Gastrocnemius medialis (tissue), 4 donors: ENCODE results near the gene NLK. TPM values are rescaled to one million over a fixed set of nuclear protein-coding genes. Genes with fewer than 3 reads are reported as not detected.

Experiments
- ATAC-seq, 2 donors: fragments of 150-250 bp; one replicate each; pipeline ENCODE4 v1.9.1; 2016
- DNase-seq, 2 donors: peaks; one replicate each; pipeline ENCODE4 v3.0.0-alpha.2; 2019
- H3K27ac ChIP-seq, 4 donors: fragments of 200-600 bp; sonication (generic); 1 replicate in 1 of 4; 2 replicates in 3 of 4; pipeline ENCODE4 v1.5.1; 2016 to 2018; ENCODE audit warnings: mild to moderate bottlenecking in 2 of 4, moderate library complexity in 1 of 4
- H3K27me3 ChIP-seq, 3 donors: fragments of 200-600 bp; sonication (generic) in 2 of 3; 1 replicate in 1 of 3; 2 replicates in 2 of 3; pipeline versions ENCODE4 v1.5.1 to v1.6.0; 2016 to 2019; ENCODE audit warnings: mild to moderate bottlenecking in 1 of 3, moderate library complexity in 1 of 3
- H3K36me3 ChIP-seq, 2 donors: fragments of 200-600 bp; sonication (generic) in 1 of 2; one replicate each; pipeline ENCODE4 v1.5.1; 2017 to 2018
- H3K4me1 ChIP-seq, 2 donors: fragments of 200-600 bp; sonication (generic) in 1 of 2; one replicate each; pipeline ENCODE4 v1.5.1; 2016 to 2017; ENCODE audit warnings: mild to moderate bottlenecking in 2 of 2
- H3K4me3 ChIP-seq, 4 donors: fragments of 200-600 bp; sonication (generic) in 3 of 4; 1 replicate in 1 of 4; 2 replicates in 3 of 4; pipeline ENCODE4 v1.5.1; 2016 to 2019; ENCODE audit warnings: mild to moderate bottlenecking in 2 of 4
- H3K9me3 ChIP-seq, 3 donors: fragments of 200-600 bp; sonication (generic) in 2 of 3; 1 replicate in 1 of 3; 2 replicates in 2 of 3; pipeline ENCODE4 v1.5.1; 2016 to 2019
- POLR2A ChIP-seq, 2 donors: fragments of 450-650 bp; IDR thresholded peaks; one replicate each; pipeline ENCODE4 v1.6.1; 2017; ENCODE audit warnings: antibody characterized with exemption in 2 of 2, mild to moderate bottlenecking in 2 of 2, moderate library complexity in 2 of 2
- in situ Hi-C, 4 donors: fragments of 200-750 bp; cut with MboI; loops; one replicate each; pipeline versions ENCODE4 v1.15.0 to v1.8.0; 2017; ENCODE audit warnings: low sequenced_read_pairs in 4 of 4
- intact Hi-C: fragments of 100-400 bp; cut with DNase I; formaldehyde crosslinking; loops from one replicate; pipeline ENCODE4 v1.15.1; 2023; ENCODE audit warnings: low total_unique reads
- total RNA-seq, 4 donors: library from RNA; depleted of rRNA; stranded (reverse); fragments of >200 nt; gene quantifications; one replicate each; pipeline versions ENCODE4 v1.1.0 to v1.2.3, GENCODE V29; 2016
- TF ChIP-seq, protein P1 (sequence below), 5 experiments: fragments of 450-650 bp in 3 of 5; fragments of 200-600 bp in 2 of 5; sonication (generic) in 2 of 5; IDR thresholded peaks in 4 of 5; conservative IDR thresholded peaks in 1 of 5; 1 replicate in 4 of 5; 2 replicates in 1 of 5; pipeline ENCODE4 v1.5.1; 2016 to 2019; ENCODE audit warnings: antibody characterized with exemption in 5 of 5, mild to moderate bottlenecking in 3 of 5, moderate library complexity in 3 of 5

The NLK gene
- total RNA-seq, 4 donors from 2014 or later: 6.5 to 11.0 (median 9.1) TPM

DNA sequence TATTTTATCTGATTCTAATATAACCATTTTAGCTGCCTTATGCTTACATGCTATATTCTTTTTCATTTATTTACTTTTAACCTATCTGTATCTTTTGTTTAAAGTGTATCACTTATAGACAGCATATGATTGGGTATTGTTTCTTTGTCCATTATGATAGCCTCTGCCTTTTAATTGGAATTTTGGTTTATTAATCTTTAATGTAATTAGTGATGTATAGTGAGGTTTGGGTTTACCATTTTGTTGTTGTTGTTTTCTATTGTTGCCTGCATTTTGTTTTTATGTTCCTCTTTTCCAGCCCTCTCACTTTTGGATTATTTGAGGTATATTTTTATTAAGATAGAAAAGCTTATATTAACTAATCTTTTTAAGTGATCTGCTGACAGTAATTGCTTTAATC is 59.4 kb downstream of the NLK start:
- H3K27ac ChIP-seq: no peak overlapping the region
- H3K4me3 ChIP-seq: no peak overlapping the region
- DNase-seq (no peak), ATAC-seq (no peak)
- H3K9me3 ChIP-seq: no peaks in the 10 kb centered on the region
- intact Hi-C loops: no loop called here
- in situ Hi-C loops: loop anchor here in 1 of 4 donors (25.0 kb wide), 1 partner anchor 110 kb away; no protein-coding TSS in a partner anchor
- TF ChIP-seq POLR2A (IDR thresholded peaks at IDR 0.05): no peak
- TF ChIP-seq, protein P1, sequence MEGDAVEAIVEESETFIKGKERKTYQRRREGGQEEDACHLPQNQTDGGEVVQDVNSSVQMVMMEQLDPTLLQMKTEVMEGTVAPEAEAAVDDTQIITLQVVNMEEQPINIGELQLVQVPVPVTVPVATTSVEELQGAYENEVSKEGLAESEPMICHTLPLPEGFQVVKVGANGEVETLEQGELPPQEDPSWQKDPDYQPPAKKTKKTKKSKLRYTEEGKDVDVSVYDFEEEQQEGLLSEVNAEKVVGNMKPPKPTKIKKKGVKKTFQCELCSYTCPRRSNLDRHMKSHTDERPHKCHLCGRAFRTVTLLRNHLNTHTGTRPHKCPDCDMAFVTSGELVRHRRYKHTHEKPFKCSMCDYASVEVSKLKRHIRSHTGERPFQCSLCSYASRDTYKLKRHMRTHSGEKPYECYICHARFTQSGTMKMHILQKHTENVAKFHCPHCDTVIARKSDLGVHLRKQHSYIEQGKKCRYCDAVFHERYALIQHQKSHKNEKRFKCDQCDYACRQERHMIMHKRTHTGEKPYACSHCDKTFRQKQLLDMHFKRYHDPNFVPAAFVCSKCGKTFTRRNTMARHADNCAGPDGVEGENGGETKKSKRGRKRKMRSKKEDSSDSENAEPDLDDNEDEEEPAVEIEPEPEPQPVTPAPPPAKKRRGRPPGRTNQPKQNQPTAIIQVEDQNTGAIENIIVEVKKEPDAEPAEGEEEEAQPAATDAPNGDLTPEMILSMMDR (IDR thresholded peaks at IDR 0.05 in 4 of 5, conservative IDR thresholded peaks at IDR 0.05 in 1 of 5): no peak
- H3K4me1 ChIP-seq: peaks cover 0 to 12% of the 10 kb centered on the region in 2 donors
- no peaks in the 10 kb centered on the region for H3K27me3 ChIP-seq
- H3K36me3 ChIP-seq: no peaks in the 10 kb centered on the region

DNA sequence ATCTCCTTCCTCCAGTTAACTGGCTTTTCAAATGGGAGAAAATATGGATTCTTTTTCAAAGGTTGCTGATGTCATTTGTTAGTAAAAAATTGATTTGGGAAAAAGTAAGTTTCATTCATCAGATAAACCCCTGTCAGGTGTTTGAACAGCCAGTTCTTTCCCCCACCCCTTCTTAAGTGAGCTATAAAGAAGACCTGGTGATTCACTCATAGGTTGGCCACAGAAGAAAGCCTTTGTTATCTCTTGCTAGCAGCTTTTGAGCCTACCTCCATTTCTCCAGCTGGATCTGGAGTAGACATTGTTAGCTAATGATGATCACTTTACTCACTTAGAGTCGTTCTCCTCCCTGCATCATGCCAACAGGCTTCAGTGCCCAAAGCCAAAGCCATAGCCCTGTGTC is 63.0 kb downstream of the NLK start:
- Histone ChIP-seq H3K27me3 (no peaks in the 10 kb centered on the region), H3K27ac (no peak overlapping the region), H3K36me3 (no peaks in the 10 kb centered on the region), H3K4me1 (no peaks in the 10 kb centered on the region), H3K9me3 (no peaks in the 10 kb centered on the region), H3K4me3 (no peak overlapping the region)
- intact Hi-C loops (no loop called here), in situ Hi-C loops (loop anchor here in 1 of 4 donors (25.0 kb wide), 1 partner anchor 107 kb away; no protein-coding TSS in a partner anchor)
- DNase-seq (no peak), ATAC-seq (no peak)
- TF ChIP-seq, protein P1 (IDR thresholded peaks at IDR 0.05 in 4 of 5, conservative IDR thresholded peaks at IDR 0.05 in 1 of 5): no peak
- no peak for TF ChIP-seq POLR2A (IDR thresholded peaks at IDR 0.05)

GRCh38 chr17:28110184-28110583 is 67.7 kb downstream of the NLK start:
- H3K36me3 ChIP-seq: no peaks in the 10 kb centered on the region
- no peaks in the 10 kb centered on the region for H3K9me3 ChIP-seq
- no peak for TF ChIP-seq POLR2A (IDR thresholded peaks at IDR 0.05)
- TF ChIP-seq, protein P1 (IDR thresholded peaks at IDR 0.05 in 4 of 5, conservative IDR thresholded peaks at IDR 0.05 in 1 of 5): no peak
- in situ Hi-C loops (loop anchor here in 1 of 4 donors (25.0 kb wide), 1 partner anchor 102 kb away; no protein-coding TSS in a partner anchor), intact Hi-C loops (no loop called here)
- no peaks in the 10 kb centered on the region for H3K27me3 ChIP-seq
- no peak overlapping the region for H3K27ac ChIP-seq
- DNase-seq (no peak), ATAC-seq (no peak)
- H3K4me3 ChIP-seq: no peak overlapping the region
- H3K4me1 ChIP-seq: peaks cover 0 to 17% of the 10 kb centered on the region in 2 donors

DNA sequence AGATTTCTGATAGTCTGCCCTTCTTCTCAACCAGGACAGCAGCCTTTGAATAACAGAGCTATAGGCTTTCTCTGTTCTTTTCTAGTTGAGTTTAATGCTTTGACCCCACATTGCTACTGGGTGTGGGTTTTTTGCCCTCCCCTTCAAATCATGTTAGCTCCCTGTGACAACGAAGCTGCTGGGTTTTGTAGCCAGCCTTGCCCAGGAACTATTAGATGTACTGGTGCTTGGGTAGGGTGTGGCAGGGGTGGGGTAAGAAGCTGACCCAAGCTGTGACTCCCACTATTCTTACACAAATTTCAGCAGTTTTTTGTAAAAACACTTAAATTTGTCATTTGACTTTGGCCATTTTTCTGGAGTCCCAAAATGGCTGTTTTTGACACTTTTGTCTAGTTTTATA is 69.7 kb downstream of the NLK start:
- ATAC-seq: no peak
- Histone ChIP-seq H3K9me3 (no peaks in the 10 kb centered on the region), H3K36me3 (no peaks in the 10 kb centered on the region), H3K4me3 (no peak overlapping the region), H3K27ac (peak overlapping the region in 2 of 4 donors; percentile 7 to 21), H3K4me1 (peaks cover 0 to 17% of the 10 kb centered on the region in 2 donors), H3K27me3 (no peaks in the 10 kb centered on the region)
- no peak for TF ChIP-seq POLR2A (IDR thresholded peaks at IDR 0.05)
- no peak for DNase-seq
- in situ Hi-C loops: loop anchor here in 1 of 4 donors (25.0 kb wide), 1 partner anchor 100 kb away; no protein-coding TSS in a partner anchor
- intact Hi-C loops: no loop called here

DNA sequence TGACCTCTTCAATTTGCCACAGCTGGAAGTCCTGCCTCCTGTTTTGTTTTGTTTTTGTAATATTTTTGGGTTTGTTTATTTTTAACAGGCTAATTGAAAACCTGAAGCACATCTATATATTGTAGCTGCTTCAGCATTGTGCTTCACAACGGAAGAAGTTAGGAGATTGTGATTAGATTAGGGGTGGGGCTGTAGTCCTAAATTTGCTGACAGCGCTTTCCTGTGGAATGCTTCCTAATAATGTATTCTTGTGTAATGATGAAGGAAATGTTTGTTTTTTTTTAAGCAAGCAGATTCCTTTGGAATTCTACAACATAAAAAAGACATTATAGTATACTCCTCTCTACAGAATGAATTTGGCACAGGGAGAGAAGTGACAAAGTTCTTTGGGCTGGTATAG is 70.1 kb downstream of the NLK start:
- Histone ChIP-seq H3K27me3 (no peaks in the 10 kb centered on the region), H3K36me3 (no peaks in the 10 kb centered on the region), H3K9me3 (no peaks in the 10 kb centered on the region), H3K27ac (peak overlapping the region in 2 of 4 donors; percentile 7 to 21), H3K4me3 (no peak overlapping the region), H3K4me1 (peaks cover 0 to 17% of the 10 kb centered on the region in 2 donors)
- intact Hi-C loops: no loop called here
- ATAC-seq: no peak
- no peak for DNase-seq
- TF ChIP-seq, protein P1 (IDR thresholded peaks at IDR 0.05 in 4 of 5, conservative IDR thresholded peaks at IDR 0.05 in 1 of 5): no peak
- no peak for TF ChIP-seq POLR2A (IDR thresholded peaks at IDR 0.05)
- in situ Hi-C loops: loop anchor here in 1 of 4 donors (25.0 kb wide), 1 partner anchor 100 kb away; no protein-coding TSS in a partner anchor
